NCI-H1694 (cell line): Measurements from ENCODE around the gene PPIG.
"Not testable (repeated sequence)": the region's sequence is repeated elsewhere in the genome, so short reads cannot be mapped to it uniquely, and the experiment has no call there.

ENCODE experiments used
- DNase-seq: peaks from one replicate; lab custom pipeline; 2025; lab: John Stamatoyannopoulos, UW

The PPIG gene

DNA sequence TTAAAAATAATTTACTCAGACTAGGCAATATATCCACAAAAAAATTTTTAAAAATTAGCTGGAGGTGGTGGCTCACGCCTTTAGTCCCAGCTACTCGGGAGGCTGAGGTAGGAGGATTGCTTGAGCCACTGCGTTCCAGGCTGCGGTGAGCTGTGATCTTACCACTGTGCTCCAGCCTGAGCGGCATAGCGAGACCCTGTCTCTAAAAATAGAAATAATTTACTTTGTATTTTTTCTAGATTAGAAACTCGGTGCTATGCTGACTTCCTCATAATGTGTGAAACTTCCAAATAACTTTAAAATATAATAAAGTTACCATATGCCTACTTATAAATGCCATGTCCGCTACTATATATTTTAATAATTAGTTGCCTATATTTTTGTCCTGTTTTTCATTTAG is 6.7 kb downstream of the PPIG start:
- no peak for DNase-seq

- not testable (repeated sequence) for DNase-seq
Observed at GRCh38 chr2:169596546-169596945, 12.4 kb downstream of the PPIG start.

- DNase-seq, result no peak
Observed at GRCh38 chr2:169598982-169599381, 14.8 kb downstream of the PPIG start.

GRCh38 chr2:169599568-169599967 is 15.4 kb downstream of the PPIG start:
- DNase-seq, result no peak

- no peak for DNase-seq
Observed at GRCh38 chr2:169609264-169609663, 25.1 kb downstream of the PPIG start.

GRCh38 chr2:169613876-169614275 is 29.7 kb downstream of the PPIG start:
- DNase-seq, result no peak

GRCh38 chr2:169615982-169616381 is 31.8 kb downstream of the PPIG start:
- DNase-seq, result not testable (repeated sequence)

- DNase-seq, result no peak
Observed at GRCh38 chr2:169619946-169620345, 35.8 kb downstream of the PPIG start.

GRCh38 chr2:169620509-169620908 is 36.4 kb downstream of the PPIG start:
- no peak for DNase-seq

- no peak for DNase-seq
Observed at GRCh38 chr2:169623235-169623634, 39.1 kb downstream of the PPIG start.

DNA sequence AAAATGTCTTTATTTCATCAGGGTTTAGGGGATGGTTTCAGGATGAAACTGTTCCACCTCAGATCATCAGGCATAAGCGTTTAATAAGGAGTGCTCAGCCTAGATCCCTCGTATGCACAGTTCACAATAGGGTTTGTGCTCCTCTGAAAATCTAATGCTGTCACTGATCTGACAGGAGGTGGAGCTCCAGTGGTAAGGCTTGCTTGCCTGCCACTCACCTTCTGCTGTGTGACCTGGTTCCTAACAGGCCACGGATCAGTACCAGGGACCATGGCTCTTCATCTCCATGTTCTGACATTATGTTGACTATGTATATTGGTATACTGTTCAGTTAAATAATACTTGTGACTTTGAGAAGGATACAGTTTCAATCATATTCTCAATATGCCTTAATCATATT is 41.6 kb downstream of the PPIG start:
- DNase-seq, result no peak

DNA sequence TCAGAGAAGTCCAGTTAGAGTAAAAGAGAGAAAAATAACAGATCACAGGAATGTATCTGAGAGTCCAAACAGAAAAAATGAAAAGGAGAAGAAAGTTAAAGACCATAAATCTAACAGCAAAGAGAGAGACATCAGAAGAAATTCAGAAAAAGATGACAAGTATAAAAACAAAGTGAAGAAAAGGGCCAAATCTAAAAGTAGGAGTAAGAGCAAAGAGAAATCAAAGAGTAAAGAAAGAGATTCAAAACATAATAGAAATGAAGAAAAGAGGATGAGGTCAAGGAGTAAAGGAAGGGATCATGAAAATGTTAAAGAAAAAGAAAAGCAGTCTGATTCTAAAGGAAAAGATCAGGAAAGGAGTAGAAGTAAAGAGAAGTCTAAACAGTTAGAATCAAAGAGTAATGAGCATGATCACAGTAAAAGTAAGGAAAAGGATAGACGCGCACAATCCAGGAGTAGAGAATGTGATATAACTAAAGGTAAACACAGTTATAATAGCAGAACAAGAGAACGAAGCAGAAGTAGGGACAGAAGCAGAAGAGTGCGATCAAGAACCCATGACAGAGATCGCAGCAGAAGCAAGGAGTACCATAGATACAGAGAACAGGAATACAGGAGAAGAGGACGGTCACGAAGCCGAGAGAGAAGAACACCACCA is 52.4 kb downstream of the PPIG start:
- no peak for DNase-seq

- no peak for DNase-seq
Observed at GRCh38 chr2:169637620-169638019, 53.5 kb downstream of the PPIG start.

DNA sequence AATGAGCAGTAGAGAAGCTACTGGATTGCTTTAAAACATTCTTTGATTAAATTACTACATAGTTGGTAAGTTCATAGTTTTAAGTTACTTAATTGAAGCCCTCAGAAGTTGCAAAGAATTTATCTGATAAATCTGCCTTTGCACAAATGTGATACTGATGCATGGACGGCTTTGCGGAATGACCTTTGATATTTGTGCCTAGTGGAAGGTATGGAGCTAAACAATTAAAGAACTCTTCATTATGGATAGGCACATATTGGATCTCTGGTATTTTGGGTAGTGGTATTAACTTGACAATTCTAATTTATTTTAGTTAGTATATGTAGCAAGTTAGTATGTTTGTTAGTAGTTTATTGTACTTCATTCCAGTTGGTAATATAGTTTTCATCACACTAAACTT is 56.0 kb downstream of the PPIG start:
- DNase-seq, result no peak

- DNase-seq, result no peak
Observed at GRCh38 chr2:169641464-169641863, 57.3 kb downstream of the PPIG start.

DNA sequence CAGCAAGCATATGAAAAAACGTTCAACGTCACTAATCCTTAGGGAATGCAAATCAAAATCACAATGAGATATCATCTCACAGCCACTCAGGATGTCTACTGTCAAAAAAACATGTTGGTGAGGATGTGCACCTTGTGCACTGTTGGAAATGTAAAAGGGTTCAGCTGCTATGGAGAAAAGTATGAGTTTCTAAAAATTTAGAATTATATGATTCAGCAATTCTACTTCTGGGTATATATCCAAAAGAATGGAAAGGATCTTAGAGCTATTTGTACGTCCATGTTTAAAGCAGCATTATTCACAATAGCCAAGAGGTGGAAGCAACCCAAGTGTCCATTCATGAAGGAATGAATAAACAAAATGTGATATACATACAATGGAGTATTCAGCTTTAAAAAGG is 60.0 kb downstream of the PPIG start:
- no peak for DNase-seq

GRCh38 chr2:169647496-169647895 is 63.3 kb downstream of the PPIG start:
- no peak for DNase-seq

- no peak for DNase-seq
Observed at GRCh38 chr2:169649278-169649677, 65.1 kb downstream of the PPIG start.

DNA sequence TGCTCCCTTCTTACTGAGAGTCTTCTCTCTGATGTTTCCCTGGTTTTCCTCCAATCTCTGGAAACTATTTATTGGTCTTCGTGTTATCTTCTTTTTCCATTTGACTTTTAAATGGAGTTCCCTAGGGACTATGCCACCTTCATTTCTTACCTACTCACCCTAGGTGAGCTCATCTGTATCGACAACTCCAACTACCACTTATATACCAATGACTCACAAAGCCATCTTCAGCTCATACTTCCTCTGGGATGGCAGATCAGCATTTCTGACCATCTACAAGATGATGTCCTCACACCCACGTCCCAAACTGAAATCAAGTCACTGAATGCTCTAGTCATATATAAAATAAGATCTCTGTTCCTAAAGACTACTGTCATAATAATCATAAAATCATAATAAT is 69.5 kb downstream of the PPIG start:
- DNase-seq, result no peak

DNA sequence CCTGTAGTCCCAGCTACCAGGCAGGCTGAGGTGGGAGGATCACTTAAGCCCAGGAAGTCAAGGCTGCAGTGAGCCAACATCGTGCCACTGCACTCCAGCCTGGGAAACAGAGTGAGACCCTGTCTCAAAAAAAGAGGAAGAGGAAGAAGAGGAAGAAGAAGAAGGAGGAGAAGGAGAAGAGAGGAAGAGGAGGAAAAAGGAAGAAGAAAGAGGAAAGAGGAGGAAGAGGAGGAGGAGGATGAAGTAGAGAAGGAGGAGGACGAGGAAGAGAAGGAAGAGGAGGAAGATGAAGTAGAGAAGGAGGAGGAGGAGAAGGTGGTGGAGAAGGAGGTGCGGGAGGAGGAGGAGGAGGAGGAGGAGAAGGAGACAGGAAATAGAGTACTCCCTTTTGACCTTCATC is 72.0 kb downstream of the PPIG start:
- DNase-seq, result no peak

DNA sequence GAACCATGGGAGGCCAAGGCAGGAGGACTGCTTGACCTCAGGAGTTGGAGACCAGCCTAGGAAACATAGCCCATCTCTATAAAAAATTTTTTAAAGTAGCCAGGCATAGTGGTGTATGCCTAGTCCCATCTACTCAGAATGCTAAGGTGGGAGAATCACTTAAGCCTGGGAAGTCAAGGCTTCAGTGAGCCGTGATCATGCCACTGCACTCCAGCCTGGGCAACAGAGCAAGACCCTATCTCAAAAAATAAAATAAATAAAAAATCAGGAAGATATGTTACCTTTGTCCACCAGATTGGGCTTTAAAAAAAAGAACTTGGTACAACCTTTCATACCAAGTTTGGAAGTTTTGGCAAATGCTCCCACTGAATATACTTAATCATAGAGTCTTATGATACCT is 74.7 kb downstream of the PPIG start:
- no peak for DNase-seq

- DNase-seq, result no peak
Observed at GRCh38 chr2:169659320-169659719, 75.2 kb downstream of the PPIG start.

DNA sequence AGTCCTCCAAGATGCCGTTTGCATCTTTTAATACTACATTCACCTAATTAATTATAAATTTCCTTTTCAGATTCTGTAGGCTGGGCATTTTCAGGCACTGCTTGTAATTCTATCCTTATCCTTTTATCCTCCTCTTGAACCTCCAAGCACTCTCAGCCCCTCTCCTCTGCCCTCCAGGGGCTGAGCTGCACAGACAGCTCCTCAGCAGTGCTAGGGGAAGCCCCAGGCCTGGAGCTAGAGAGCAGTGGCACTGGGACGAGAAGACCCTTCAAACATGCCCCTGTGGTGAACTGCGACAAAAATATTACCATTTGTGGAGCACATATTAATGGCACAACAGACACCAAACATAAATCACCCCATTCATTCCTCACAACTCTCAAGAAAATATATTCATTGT is 77.1 kb downstream of the PPIG start:
- DNase-seq, result no peak

DNA sequence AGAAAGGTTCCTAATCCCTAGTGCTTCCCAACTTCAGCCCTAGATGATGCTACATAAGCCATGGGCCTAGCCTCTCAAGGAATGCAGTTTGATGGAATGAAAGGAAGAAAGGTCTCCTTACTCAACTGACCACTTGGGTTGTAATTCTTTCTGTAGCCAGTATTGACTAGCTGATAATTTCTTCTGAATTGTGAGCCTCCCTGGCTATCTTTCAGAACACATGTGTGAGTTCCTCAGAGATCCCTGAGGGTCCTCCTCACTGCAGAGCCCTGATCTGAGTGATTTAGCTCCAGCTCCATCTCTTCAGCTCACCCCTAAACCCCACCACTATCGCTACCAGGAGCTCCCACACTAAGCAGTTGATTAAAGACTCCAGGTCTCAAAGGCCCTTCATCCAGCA is 78.6 kb downstream of the PPIG start:
- DNase-seq, result no peak

DNA sequence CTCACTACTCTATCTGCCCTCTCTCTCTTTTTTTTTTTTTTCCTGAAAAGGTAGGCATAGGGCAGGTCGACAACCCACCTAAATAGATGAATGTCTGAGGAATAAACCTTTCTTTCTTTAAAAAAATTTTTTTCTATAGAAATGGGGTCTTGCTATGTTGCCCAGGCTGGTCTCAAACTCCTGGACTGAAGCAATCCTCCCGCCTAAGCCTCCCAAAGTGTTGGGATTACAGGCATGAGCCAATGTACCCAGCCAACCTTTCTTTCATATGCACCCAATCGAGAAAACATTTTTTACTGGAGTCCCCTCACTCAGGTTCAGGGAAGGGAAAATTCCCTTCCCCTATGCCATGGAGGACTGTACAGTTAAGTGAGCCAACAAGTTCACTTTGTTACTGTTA is 79.1 kb downstream of the PPIG start:
- DNase-seq, result no peak
